DMS 273 treated with DMSO at 0.1 percent for 48 hours (cell line): Measurements from ENCODE around the gene SCYGR5.
"Not testable (repeated sequence)": the region's sequence is repeated elsewhere in the genome, so short reads cannot be mapped to it uniquely, and the experiment has no call there.

Source experiments
- DNase-seq: peaks from one replicate; lab custom pipeline; 2025; lab: John Stamatoyannopoulos, UW

Gene SCYGR5, protein sequence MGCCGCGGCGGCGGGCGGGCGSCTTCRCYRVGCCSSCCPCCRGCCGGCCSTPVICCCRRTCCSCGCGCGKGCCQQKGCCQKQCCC

DNA sequence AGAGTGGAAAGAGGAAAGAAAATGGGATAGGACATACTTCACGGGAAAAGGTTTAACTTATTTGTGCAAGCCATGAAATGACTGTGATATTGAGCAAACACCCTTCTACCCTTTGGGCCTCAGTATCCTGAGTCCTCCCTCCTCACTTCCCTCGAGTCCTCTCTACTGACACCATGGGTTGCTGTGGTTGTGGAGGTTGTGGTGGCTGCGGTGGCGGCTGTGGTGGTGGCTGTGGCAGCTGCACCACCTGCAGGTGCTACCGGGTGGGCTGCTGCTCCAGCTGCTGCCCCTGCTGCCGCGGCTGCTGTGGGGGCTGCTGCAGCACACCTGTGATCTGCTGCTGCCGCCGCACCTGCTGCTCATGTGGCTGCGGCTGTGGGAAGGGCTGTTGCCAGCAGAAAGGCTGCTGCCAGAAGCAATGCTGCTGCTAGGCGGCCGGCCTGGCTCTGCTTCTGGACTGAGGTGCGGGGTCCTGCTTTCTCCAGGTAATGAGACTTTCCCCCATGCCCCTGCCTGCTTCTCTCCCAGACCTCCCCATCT is at the start of gene SCYGR5:
TSS of gene SCYGR5 (plus strand) at position 174 of the 540 bp plus-strand sequence. CDS start at position 174, 0 bp downstream.
- DNase-seq = not testable (repeated sequence)

DNA sequence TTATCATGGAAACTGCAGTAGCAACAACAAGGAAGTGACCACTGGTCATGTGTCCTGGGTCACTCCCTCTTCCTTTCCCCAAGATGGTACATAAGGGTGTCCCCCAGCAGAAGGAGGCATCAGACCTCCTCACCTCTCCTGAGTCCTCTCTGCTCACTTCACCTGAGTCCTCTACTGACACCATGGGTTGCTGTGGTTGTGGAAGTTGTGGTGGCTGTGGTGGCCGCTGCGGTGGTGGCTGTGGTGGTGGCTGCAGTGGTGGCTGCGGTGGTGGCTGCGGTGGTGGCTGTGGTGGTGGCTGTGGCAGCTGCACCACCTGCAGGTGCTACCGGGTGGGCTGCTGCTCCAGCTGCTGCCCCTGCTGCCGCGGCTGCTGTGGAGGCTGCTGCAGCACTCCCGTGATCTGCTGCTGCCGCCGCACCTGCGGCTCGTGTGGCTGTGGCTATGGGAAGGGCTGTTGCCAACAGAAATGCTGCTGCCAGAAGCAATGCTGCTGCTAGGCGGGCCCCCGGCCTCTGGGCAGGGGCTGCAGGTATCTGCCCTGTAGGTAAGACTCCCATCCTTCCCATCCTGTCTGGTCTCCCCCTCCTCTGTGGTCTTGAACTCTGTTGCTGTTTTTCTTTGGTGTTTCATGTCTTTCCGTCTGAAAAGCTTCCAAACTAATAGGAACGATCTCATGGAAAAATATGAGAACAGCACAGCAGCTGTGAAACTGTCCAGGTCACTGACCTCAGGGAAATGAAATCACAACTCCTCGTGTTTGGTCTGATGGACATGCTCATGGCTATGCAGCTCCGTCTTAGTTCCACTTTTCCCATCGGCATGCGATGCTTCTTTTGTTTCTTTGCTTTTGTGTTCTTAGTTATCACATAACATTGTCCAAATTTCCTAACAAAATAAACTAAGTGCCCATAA is 49.0 kb upstream of the SCYGR5 start, which contains the start of gene SCYGR4:
TSS of gene SCYGR4 (plus strand) at position 183 of the 915 bp plus-strand sequence. CDS start at position 183, 0 bp downstream.
- DNase-seq = no peak

DNA sequence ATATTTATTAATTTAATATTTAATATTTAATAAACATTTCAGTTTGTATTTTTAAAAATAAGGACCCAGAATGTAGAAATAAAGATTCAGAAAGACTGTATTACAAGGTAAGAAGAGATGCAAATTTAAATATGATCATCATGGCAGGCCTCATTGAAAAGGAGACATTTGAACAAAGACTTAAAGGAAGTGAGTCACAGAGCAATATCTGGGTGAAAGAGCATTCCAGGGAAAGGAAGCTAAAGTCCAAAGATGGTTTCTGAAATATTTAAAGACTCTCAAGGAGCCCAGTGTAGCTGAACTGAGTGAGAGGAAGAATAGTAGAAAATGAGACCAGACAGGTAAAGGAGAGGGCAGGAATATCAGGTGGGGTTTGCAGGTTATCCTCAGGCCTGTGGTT is 43.4 kb upstream of the SCYGR5 start:
- no peak for DNase-seq

DNA sequence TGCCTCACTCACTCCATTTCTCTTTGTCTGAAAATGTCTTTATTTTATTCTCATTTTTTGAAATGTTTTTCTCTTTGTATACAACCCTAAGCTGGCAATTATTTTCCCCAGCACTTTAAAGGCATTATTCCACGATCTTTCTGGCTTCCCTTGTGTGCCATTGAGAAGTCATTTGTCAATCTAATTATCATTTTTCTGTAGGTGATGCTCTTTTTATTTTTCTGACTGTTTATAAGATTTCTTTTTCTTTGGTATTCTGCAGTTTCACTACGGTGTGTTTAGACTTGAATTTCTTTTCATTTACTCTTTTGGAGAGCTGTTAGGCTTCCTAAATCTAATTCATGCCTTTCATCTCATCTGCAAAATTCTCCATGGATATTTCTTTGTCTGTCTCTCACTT is 41.2 kb upstream of the SCYGR5 start:
- no peak for DNase-seq

DNA sequence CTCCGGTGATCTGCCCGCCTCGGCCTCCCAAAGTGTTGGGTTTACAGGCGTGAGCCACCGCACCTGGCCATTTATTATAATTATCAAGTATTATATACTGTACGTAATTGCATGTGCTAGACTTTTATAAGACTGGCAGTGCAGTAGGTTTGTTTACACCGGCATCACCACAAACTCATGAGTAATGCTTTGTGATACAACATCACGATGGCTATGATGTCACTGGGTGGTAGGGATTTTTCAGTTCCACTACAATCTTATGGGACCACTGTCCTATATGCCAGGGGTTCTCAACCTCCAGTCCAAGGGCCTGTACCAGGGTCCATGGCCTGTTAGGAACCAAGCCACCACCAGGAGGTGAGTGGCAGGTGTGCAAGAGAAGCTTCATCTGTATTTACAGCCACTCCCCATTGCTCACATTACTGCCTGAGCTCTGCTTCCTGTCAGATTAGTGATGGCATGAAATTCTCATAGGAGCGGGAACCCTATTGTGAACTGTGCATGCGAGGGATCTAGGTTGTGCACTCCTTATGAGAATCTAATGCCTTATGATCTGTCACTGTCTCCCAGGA is 39.9 kb upstream of the SCYGR5 start:
- DNase-seq = no peak

DNA sequence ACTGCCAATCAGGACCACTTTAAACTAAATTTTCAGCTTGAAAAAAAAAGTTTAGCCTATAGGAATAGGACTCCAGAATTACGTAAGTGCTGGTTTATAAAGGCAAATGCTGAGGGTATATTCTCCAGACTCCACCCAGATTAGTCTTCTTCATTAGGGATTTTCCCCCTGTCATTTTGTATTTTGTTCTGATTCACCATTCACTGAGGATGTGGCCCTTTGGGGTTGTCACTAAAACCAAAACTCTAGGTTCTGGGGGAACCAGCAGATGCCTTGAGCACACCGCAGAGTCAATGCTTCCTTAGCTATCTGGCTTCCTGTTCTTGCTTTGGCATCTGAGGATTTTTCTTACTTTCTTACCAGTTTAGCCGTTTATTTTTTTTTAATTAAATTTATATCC is 38.8 kb upstream of the SCYGR5 start:
- no peak for DNase-seq

DNA sequence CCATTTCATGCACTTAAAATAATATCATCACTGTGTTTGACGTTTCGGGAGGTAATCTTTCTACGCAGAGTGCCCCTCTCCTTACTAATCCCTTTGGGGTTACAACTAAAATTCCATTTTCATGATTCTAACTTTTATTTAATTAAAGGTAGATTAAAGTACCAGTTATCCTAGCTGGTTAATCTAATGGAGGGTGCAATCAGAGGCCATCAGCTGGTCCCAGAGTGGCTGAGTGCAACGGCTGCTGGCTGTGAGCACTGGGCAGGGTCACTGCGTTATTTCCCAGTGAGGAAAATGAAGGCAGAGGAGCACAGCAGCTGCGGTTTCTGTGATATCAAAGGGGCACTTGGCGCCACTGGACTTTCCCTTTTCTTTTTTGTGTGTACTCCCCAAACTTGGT is 37.2 kb upstream of the SCYGR5 start:
- no peak for DNase-seq

DNA sequence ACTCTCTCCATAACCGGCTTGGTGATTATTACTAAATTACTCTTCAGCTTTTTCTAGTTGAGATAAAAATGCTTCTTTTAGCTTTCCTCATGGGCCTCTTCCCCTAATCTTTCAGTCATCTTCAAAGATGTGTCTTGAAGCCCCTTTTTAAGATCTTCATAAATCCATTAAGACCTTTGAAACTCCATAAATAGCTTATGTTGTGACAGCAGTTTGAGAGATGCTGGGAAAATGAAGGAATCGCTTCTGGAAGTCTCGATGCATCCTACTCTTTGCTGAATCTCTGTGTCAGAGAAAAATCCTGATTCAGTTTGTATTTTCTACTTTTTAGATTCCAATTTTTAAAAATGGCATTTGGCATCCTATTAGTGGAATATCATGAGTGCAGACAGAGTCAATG is 36.3 kb upstream of the SCYGR5 start:
- no peak for DNase-seq

DNA sequence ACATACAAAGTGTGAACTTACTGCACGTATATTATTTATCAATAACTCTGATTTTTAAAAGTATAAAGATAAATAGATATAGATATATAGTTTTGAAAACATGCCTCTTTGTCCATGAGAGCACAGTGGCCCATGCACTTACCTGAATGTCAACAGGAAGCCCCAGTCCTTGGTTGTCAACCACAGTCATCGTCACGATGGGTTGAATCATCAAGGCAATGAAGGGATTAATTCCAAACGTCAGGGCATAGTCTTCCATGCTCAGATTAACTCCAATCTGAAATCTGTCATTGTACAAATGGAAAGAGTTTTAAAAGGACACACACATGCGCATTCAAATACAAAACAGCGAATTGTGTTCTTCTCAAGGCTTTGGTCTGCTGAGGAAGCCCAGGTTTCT is 33.8 kb upstream of the SCYGR5 start:
- DNase-seq = no peak

DNA sequence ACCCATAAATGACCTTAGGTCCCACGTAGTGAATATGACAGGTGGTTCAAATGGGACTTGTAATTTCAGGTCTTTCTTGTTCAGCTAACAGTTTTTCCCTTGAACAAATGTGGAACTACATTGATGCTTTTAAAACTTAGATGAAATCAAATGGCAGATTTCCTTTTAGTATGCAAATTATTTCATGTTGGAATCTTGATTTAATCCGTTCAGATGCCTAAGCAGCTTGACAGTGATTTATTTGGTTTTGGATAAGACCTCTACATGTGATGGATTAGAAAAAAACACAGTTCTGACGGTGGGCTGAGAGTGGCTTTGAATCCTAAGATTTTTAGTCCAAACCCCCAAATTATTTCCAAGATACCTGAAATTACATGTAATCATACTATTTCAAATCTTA is 32.4 kb upstream of the SCYGR5 start:
- no peak for DNase-seq

DNA sequence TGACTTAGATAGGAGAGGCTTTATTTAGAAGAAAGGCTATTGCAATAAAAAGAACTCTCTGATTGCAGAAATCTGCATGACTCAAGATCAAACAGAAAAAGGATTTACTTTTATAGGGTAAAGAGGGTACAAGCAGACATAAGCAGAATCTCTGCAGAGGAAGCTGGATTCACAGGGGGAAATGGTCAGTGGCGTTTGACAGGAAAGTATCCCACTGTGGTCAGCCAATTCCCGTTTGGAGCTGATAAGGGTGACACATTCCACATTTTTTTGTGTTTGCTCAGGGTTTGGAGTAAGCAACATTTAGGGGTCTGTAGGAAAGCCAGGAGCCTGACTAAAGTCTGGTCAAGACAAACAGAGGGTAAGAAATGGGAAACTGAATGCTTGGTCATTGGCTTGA is 23.9 kb upstream of the SCYGR5 start:
- no peak for DNase-seq

DNA sequence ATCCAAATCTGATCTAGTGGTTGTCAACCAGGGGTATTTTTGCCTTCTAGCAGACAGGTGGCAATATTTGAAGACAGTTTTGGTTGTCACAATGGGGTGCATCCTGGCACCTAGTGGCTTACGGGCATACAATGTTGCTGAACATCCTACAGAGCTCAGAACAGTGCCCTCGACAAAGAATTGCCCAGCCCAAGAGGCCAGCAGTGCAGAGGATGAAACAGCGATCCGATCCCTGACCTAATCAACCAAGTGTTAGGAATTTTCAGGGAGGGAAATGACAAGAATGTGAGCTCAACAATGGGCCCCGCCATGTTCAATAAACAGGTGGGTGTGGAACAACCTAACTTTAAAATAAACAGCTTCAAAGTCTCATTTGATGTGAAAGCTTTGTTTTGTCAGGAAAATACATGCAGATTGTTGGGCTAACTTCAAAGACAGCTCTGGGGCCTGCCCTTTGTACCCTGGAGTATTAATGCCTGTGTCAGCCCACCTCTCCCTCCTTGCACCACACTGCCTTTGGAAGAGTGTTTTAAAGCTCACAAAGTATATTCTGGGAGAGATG is 22.5 kb upstream of the SCYGR5 start:
- DNase-seq = no peak

DNA sequence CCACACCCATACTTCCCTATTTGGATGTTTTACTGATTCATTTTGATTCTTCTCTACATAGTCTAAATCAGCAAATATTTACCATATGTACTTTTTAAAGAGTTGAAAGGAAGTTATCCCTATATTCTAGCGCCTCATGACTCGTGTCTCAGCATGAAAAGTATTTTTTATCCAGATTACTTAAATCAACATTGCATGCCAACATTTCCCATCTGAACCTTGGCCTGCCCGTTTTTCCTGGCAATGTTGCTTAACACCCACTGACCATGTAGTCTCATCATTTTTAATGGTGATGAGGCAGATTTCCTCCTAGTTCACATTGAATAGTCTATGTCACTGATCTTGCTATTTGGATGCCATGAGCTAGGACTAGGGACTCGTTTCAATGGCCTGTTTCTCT is 13.2 kb upstream of the SCYGR5 start:
- DNase-seq = no peak

DNA sequence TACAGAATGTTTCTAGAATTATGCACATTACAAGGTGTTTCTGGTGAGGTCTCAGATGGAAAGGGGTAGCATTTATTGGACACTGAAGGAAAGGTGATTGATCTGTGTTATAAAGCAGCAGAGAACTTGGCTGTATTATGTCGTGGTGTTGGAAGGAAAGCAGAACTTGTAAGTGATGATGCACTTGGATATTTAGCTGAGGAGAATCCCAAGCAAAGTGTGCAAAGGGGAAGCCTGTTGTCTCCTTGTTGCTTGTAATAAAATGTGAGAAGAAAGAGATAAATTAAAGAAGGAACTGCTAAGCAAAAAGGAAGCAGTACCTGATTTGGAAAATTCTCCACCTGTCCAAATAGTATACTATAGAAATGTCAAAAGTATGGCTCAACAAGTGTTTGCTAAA is 12.2 kb upstream of the SCYGR5 start:
- no peak for DNase-seq

DNA sequence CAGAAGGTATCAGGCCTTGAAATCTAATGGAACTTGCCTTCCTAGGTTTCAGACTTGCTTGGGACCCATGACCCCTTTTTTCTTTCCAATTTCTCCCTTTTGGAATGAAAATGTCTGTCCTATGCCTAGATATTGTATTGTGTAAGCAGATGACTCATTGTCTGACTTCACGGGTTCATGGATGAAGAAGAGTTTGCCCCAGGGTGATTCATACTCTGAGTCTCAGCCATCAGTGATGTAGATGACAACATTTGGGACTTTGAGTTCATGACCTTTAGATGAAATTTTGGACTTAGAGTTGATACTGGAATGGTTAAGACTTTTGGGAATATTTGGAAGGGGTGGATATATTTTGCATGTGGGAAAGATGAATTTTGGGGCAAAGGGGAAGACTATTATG is 11.2 kb upstream of the SCYGR5 start:
- no peak for DNase-seq

DNA sequence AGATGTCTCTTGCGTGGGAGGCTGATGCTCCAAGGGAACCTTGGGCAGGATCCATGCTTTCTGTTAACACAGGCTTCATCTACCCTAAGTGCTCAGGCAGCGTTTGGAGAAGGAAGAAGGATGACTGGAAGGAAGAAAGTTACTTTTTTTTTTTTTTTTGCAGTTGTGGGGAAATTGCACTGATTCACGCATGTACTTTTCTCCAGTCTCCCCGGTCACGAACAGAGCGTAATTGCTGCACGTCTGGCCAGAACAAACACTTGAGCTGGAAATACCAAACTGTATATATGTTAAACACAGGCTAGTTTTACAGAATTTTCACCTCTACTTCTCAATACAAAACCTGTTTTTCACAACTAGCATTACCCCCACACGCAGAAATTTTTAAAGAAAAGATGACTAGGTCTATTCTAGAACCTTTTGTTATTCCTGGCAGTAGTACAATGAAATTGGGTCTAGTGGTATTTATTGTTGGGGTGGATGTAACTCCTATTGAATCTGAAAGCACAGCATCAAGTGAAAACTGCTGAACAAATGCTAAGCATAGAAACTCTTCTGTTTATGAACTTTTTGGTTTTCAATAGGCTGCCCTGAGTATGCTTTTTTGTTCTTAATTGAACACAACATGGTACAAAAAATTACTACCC is 9.3 kb upstream of the SCYGR5 start:
- no peak for DNase-seq

DNA sequence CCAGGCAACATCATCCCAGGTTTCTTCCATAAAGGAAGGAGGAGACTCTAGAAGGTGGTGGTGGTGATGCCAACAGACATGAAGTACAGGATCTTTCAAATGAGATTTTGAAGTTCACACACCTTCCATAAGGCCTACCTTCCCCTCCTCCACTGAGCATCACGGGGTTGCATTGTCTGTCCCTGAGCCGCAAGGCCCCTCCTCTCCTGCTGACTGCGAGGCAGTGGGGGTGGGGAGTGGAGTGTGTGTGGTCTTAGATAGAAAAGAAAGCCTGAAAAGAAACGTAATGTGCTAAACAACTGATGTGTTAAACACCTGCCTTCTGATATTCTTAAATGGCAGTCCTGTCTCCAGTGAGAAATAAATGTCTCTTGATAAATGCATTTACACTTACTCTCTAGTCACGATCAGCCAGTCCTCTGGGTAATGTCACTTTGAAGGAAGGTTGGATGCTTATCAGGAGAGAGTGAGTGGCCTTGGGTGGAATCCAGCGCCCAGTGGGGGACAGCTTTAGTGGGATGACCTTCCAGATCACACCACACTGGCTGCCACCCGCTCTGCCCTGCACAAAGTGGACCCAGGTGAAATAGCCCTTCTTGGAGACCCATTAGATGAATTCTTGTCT is 5.5 kb upstream of the SCYGR5 start:
- no peak for DNase-seq

DNA sequence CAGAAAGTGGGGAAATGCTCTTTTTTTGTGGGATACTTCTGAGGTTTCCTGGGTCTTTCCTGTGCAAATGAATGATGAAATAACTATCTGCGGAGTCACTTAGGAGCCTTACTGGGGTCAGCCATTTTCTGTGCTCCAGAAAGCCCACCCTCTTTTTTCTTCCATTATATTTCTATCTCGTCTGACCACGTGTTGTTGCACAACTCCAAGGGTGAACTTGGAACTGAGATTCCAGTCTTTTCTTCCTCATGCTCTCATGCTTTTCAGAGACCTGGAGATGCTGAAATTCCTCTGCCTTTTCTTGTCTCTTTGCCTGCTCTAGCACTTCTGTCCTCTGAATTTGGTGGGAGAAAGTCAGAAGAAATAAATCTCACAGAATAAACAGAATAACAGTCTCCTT is 4.8 kb upstream of the SCYGR5 start:
- DNase-seq = no peak

DNA sequence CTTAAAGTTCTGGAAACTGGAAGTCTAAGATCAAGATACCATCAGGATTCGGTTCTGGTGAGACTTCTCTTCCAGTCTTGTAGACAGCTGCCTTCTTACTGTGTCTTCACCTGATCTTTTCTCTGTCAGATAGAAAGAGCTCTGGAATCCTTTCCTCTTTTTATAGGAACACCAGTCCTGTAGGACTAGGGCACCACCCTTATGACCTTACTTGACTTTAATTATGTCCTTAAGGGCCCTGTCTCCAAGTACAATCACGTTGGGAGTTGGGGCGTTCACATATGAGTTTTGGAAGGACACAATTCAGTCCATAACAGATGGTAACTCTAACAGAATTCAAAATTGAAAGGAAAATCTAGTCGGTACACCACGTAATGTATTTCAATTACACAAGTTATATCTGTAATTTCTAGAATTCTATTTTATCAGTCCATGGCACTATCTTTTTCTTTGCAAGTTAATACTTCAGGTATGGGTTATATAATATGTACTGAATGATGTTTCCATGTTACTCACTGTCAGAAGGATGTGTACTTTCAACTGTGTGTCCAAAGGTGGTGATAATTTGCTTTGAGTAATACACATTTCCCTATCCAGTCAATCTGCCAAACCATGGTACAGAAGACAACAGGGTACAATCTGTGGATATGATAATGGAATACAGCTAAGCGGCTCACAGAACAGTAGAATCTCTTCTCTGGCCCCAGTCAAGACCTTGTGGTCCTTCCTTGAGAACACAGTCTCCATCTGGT is 1.2 kb upstream of the SCYGR5 start:
- DNase-seq = no peak

DNA sequence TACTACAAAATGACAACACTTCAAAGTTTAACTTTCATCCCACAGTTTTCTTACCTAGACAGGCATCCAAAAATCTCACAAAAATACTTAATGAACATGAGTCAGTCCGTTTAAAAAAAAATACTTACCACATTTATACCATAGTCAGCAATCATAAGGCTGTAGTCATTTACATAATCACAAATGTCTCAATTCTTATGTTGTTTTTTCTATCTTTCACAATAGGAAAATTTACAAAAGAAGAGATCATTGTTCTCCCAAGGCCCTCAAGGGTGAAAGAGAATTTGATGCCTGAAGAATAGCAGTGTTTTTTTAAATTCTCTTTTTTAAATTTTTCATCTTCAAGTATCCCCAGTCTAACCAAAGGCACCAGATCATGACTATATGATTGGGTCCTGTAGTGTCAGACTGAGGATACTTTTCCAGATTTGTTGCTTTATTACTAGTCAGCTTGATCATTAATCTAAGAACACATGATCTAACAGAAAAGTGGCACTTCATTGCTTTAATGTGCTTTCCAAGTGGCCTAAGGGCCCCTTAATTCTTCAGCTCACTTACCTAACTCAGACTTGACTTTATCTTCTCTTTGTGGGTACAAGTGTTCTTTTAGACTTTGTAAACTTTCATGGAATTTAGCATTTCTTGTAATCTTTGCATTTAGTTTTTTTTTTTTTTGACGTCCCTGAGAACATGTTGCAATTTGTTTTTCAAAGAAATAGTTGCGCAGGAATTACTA is 4.7 kb downstream of the SCYGR5 start:
- no peak for DNase-seq
